ENCODE measurements around the gene ADAM12.

The ADAM12 gene

DNA sequence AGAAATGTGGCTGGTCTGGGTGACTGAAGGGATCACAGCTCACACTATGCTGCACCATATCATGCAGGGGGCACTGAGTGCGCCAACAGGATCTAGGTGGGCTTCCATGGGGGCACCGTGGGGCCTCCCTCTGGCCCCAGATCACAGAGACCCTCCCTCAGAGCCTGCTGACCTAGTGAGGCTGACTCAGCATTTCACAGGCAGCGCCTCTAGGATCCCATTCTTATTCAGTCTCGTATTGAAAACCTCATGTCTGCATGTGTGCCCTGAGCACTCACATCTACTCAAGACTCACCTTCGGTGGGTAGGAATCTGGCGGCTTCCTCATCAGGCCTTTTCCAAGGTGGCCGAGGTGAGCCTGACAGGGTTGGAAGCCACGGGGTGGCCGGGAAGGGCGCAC, 350.3 kb downstream of the ADAM12 start:
- no peak for DNase-seq

DNA sequence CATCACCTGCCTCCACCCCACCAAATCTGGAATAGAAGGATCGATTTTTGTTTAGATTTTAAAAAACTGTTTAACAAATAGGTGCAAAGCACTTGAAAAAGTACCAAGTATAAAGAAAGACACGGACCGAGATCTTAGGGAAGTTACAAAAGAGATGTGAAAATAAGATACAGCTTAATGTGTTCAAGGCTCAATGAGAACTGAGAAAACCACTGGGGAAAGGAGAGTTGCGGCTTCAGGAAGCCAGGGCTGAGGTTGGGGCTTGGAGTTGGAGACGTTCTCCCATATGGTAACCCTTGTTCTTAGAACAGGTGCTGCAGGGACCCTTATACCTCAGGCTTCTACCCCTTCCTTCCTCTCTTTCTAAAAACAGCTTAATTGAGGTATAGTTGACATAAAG, 351.8 kb downstream of the ADAM12 start:
- no peak for DNase-seq

DNA sequence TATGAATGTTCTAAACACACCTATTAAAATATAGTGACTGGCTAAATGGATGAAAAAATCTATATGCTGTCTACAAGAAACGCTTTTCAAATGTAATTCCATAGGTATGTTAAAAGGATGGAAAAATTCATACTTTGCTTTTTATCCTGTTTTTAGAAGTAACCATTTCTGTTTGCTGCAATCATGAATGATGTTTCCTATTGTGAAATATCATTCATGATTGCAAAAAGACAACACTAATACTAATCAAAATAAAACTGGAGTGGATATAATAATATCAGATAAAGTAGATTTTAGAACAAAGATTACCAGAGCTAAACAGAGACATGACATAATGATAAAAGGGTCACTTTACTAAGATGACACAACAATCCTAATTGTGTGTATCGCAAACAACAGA, 353.7 kb downstream of the ADAM12 start:
- DNase-seq = no peak

DNA sequence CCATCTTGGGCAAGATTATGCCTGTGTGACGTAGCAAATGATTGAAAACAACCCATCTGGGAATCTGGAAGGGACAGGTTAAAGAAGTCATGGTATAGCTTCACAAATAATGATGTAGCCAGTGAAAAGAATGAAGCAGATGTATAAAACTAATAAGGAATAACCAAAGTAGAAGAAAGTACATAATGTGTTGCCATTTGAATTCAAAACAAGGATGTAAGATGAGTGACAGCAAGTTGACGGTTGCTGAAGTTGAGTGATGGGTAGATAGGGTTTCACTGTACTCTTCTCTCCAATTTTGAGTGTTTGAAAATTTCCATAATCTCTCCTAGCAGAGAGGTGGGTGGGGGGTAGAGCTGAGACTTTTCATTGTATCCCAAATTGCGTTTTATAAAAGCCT, 358.3 kb downstream of the ADAM12 start:
- no peak for DNase-seq

DNA sequence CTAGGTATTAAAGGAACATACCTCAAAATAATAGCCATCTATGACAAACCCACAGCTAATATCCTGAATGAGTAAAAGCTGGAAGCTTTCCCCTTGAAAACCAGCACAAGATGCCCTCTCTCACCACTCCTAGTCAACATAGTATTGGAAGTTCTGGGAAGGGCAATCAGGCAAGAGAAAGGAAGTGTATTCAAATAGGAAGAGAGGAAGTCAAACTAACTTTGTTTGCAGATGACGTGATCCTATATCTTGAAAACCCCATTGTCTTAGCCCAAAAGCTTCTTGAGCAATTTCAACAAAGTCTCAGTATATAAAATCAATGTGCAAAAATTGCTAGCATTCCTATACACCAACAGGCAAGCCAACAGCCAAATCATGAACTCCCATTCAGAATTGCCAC, 360.6 kb downstream of the ADAM12 start:
- no peak for DNase-seq

DNA sequence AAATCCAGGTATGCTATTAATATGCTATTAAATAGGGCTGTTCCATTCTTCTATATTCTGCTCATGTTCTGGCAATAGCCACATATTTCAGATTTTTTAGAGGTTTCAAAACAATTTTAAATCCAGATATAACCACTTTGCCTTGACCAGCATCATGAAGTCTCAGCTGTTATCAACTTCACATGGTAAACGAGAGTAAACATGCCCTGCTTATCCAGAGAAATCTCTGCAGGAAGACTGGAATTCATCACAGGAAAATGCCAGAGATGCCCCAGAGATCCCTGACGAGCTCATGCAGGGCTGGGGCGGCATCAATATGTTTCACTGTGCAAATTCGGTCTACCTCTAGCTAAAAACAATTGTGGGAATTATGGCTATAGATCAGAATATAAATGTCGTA, 365.4 kb downstream of the ADAM12 start:
- no peak for DNase-seq

DNA sequence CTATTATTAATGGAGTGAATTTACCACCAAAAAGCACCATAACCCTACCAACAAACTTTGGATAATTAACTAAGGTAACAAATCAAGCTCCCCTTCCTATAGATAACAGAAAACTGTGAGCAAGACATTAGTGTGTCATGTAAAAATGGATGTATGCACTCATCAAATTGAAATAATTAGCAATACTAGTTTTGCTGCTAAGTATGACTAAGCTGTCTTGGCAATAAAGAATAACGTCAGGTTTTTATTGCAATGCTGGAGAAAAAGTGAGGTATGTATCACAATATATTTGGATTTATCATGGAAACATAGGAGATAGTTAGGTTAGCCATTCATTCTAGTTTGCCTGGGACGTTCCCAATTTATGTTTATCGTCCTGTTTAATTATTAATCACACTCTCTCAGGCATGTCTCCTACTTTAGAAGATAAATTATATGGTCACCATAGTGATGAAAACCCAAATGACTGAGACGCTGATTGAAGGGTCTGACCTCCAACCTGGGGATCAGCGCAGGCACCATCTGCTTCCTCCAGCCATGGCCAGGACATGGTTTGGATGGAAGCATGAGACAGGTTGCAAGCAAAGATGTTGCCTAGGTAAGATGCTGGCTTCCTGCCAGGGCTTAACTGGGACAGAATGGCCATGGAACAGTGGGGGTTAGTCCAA, 366.3 kb downstream of the ADAM12 start:
- DNase-seq = no peak

DNA sequence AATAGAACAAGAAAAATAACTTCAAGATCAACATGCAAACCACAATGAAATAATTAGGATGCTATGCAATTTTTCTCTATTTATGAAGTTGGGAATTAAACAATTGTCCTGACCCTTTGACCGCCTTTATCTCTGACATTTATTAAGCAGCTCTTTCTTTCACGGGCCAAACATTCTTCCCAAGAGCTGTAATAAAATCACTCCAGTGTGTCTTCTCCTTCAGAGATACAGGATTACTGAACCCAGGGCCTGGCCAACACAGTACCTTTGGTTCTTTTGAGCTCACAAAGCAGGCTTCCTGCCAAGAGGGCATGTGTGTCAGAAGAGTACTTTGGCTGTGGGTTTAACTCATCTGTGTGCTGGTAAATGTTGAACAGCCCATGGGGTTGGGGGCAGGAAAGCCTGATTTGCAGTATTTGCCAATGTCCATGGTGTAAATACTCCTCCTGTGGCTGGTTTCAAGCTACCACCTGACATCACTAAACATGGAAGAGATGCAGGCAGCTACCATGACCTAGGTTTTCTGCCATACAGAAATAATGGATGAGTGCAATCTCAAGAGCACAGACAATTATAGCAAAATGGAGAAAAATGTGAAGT, 370.2 kb downstream of the ADAM12 start:
- DNase-seq = no peak

DNA sequence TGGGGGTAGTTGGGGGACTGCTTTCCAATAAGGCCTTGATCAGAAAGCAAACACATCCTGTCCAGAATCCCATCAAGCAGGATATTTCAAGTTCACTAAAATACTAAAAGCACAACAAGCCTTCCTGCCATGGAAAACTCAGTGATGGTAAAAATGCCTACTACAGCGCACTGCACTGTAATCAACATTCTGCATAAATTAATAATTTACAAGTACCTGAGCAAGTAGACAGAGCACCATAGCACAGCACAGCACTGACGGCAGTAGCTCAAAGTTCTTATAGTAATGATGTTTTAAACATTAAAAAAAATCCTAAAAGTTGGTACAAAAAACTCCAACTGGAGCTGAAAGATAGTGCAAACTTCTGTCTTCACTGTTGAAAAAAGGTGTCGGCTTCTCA, 371.4 kb downstream of the ADAM12 start:
- DNase-seq = no peak

DNA sequence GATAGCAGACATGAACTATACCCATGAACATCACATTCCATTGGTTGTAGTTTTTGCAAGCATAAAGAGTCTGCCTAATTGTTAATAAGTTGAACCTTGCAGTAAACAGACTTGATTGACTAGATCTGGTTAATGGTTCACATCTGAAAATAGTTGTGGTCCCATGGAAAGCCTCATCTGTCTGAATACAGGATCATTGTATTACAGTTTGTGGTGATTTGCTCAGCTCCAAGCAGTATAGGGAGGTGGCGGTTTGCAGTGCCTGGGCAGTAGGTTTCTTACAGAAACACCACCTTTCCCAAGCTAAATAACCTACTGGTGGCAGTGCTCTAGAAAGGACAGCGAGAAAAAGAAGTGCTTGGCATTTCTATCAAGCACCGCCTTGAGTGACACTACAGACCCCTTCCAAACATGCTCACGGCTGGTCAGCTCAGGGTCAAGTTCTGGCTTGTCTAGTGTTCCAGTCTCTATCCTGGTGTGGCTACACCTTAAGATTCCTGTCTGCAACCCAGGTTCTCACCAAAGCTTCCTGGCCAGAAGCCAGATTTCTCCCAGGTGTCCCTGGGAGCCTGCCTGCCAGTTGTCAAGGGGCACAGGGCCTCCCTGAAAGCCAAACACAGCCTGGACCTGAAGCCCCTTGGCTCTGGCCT, 372.0 kb downstream of the ADAM12 start:
- DNase-seq = no peak

DNA sequence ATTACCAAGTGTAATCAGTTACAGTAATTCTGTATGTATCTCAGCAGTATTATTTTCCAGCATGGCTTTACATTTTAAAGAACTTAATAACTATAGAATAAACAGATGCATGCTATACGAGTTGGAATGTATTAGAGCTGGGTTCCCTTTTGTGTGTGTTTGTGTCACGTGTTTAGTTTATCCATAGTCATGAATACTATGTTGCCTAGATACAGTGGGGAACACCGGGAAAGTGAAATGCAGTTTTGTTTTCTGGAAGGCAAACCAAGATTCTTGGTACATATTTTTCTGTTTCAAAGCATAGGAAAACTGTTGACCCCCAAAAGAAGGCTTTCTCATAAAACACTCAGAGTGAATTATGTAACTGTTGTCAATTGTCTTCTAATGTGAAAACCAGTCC, 372.9 kb downstream of the ADAM12 start:
- no peak for DNase-seq

DNA sequence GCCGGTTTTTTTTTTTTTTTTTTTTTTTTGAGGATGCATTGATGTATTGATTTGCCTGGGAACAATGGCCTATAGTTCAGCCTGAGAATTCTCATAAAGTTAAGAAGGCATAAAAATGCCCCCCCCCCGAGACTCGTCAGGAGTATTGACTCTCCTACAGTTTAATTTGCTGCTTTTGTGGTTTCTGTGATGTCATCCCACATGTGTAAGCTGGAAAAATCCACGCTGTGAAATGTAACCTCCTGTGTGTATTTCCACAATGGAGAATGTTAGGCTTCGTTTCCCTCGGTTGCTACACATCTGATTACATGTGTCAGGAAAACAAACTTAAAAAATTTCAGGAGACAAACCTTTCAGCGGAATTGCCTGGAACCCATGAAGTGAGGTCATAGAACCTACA, 374.0 kb downstream of the ADAM12 start:
- DNase-seq = no peak

DNA sequence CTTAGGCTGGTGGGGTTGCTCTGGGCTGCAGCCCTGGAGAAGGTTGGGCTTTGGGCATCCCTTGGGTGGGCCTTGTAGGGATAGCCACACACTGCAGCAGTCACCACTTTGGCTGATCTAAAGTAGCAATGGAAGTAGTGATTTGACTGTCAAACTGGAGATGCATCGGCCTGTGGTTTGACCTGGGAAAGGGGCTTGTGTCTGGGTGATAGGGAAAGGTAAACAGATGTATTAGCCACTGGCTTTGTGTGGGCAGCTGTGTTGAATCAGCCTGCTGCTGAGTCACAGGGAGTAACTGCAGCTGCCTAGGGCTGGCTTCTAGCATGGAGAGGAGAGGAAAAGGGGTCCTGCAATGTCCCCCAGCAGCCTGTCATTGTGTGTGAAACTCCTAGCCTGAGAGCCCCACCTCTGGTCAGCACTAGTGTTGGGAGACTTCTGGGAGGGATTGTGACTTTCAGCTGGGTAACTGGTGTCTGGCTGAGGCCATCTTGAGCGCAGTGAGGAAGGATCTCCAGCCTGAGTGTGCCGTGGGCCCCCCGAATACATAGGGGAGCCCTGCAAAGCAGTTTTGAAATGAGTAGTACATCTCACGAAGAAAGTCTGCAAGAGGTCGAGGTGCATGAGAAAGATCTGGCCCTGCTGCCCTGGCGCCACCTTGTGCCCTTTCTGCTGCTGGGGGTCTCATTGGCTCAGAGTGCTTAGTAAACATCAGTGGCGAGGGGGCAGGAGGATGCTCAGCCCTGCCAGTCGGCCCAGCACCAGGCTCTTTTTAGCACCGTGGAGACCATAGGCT, 374.6 kb downstream of the ADAM12 start:
- DNase-seq = no peak

DNA sequence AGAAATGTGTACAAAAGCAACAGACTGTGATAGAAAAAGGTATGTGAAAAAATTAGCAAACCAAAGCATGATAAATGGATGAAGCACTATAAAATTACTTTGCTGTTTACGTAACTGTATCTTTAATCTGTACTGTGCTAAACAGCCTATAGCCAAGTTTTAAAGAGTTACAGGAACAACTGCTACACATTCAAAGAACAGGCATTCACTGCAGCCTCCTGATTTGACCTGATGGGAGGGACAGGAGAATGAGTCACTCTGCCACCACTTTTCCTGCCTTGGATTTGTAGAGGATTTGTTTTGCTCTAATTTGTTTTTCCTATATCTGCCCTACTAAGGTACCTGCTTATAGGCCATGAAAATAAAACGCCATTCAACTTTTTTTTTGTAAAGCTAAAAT, 375.8 kb downstream of the ADAM12 start:
- no peak for DNase-seq

DNA sequence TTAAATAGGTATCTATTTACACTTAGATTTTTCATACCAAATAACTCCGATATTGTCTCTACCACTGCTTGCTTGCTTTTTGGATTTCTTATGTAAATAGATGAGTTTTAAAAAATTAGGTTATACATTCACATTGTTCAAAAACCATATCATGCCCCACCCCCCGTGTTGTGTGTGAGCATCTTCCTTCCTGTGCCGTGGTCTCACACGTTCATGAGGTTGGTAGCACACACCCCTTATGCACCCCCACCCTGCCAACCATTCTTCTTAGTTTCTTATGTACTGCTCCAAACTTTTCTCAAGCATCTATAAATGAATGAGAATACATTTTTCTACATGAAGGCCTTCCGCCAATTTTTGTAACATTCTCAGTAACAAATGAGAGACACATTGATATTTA, 376.3 kb downstream of the ADAM12 start:
- DNase-seq = peak; percentile 32

DNA sequence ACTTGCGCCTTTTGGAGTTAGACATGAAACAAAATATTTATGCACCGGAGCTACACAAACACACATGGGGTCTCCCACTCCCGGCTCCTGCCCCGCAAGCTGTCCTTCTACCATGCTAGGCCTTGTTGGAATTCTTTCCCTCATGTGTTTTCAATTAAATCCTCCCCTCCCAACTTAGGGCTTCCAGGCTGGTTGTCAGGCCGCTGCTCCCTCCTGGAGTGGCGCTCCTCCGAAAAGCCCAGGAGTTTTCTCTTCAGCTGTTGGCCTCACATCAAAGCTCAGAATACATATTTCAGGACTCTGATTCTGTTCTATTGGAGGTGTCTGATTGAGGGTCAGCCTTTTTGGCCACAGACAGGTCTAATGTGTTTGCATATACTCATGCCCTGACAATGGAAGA, 378.6 kb downstream of the ADAM12 start:
- DNase-seq = no peak

DNA sequence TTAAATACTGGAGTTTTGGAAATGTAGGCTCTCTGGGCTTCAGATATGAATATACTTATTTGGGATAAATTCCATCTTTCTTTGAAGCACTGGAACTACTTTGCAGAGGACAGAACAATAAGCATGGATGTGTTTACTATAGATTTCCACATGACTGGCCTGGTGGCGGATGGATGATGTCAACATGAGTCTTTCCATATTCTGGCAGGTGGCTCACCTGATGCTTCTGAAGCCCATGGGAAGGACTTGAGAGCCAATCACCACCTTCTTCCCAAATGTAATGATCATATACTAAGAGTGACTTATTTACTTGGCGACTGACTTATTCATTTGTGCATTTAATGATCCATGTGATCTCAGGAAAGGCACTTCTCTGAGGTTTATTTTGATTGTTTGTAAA, 381.4 kb downstream of the ADAM12 start:
- DNase-seq = no peak

DNA sequence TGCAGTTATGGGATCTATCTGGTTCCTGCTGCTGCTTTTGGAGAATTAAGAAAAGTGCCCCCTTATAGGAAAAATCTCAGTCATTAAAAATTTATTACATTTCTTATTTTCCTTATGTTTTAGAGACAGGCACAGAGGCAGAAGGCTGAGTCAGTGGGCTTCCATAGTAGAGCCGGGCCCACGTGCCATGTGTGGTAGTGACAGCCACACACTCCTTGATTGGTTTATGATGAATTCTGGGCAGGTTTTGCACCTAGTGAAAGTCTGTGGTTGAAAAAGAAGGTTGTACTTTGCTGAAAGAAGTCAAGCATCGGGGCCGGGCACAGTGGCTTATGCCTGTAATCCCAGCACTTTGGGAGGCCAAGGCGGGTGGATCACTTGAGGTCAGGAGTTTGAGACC, 382.0 kb downstream of the ADAM12 start:
- no peak for DNase-seq

DNA sequence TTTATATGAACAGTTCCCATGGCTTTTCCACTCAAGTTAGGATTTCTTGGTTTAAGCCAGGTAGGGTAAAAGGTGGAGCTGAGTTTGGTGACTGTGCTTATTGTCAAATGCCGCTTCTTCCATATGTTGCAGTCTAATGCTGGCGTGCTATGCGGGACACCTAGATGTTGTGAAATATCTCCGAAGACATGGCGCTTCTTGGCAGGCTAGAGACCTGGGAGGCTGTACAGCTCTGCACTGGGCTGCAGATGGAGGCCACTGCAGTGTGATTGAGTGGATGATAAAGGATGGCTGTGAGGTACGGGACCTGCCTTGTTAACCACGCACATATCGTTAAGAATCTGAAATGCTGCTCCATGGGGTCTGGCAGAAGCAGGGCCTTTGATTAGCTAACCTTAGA, 383.5 kb downstream of the ADAM12 start:
- no peak for DNase-seq

DNA sequence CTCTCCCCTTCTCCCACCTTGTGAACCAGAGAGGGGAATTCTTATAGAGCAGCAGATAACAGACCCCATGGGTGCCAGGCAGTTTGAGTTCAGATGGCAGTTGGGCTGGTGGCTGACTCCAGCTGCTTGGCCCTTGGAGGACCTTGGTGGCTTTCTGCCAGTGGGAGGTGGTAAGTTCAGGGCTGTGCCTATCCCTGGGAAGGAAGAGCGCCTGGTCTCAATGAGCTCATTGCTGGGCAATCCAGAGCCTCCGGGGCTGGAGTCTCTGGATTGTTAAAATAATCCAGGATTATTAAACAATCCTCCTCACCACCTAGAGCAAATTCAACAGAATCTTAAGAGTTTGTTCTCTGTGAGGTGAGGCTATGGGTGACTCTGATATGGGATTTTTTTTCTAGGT, 386.7 kb downstream of the ADAM12 start:
- DNase-seq = no peak

DNA sequence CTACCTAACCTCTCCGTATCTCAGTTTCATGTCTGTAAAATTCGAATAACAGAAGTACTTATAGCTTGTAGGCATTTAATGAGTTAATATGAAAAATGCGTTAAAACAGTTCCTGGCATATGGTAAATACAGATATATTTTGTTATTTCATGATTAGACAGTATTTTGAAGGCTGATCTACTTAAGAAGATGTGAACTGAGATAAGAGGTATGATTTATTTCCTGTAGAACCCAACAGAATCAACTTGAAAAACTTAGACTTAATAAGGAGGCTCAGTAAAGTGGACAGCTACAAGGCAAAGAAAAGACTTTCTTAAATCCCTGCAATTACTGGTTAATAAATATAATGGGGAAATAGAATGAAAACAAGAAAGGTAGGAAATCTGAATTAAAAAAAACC, 388.6 kb downstream of the ADAM12 start:
- no peak for DNase-seq

DNA sequence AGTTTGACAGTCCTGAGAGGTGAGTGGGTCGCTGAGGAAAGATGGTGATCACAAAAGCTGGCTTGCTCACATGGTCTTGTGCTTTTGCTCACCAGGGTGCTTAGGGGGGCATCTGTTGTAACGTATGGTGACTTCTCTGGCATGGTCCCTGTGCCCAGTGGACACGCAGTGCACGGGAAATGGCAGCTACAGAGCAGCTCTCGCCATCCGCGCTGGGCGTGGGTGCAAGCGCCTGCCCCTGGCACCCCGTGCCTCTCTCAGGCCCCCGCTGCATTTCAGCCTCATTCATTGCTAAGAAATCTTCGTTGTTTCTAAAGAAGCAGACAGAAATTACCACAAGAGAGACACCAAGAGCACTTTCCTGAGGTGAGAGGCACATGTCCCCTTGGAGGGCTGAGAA, 390.7 kb downstream of the ADAM12 start:
- no peak for DNase-seq

DNA sequence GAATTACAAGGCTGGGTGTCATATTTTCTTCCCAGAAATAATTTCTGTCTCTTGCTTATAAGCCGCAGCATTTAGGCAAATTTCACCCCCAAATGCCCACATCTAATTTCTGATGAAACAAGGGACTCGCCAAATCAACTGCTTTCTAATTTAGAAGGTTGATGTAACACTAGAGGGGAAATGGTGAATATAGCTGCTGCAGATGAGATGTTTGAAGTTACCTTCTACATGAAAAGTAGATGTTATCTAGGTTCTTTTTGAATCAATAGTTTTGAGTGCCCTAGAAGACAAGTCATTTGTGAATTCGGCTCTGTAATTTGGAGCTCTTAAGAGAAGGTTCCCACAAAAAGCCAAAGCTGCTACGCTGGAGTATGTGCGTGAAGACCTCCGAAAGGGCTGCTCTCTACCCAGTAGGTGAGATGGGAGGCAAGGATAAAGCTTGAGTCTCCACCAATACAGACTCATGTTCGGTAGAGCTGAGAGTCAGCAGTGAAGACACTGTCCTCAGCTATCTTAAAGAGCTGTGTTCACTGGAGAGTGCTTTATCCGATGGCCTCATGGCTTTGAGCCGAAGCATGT, 392.5 kb downstream of the ADAM12 start:
- no peak for DNase-seq

DNA sequence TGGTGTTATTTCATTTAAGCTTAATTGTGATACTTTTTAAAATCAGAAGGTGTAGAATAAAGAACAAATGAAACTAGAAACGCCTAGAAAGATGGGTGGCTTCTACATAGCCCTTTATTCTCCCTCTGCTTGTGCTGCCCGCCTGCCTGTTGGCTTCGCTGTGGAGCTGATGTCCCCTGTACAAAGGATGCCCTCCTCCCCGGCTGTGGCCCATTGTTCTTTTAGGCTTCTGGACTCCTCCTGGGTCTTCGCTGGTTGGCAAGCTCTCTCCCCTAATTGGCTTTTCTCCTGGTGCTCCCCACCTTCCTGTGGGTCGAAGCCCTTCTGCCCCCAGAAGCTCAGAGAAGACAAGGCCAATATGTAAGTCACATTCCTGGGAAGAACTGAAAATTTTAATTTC, 393.7 kb downstream of the ADAM12 start:
- no peak for DNase-seq

All from CD4-positive, alpha-beta T cell treated with Interleukin-10 for 1 hour (primary cell).